Activated CD8-positive, alpha-beta memory T cell treated with anti-CD3 and anti-CD28 coated beads, Interleukin-2, amount 10 ng/mL, durations not matched to agents 7 days and 5 days (primary cell): ENCODE results near the gene RXRA. TPM values are rescaled to one million over a fixed set of nuclear protein-coding genes. Genes with fewer than 3 reads are reported as not detected.

Source experiments
- ATAC-seq: fragments of 150-1000 bp; cut with Tn5 transposase; one replicate; pipeline ENCODE4 v1.10.0; 2021; ENCODE audit warnings: moderate library complexity
- CTCF ChIA-PET: fragments of 350-600 bp; sonication (Branson Sonifier 250); formaldehyde crosslinking; loops from one replicate; lab custom pipeline; 2021; ENCODE audit warnings: antibody characterized with exemption; lab: Charles Lee
- DNase-seq: peaks from one replicate; pipeline ENCODE4 v3.0.0-alpha.2; 2020
- H3K27ac Mint-ChIP-seq: one replicate; pipeline ENCODE4 v1.8.0; 2021; ENCODE audit warnings: mild to moderate bottlenecking, mixed read lengths
- H3K27me3 Mint-ChIP-seq: one replicate; pipeline ENCODE4 v1.8.0; 2021; ENCODE audit warnings: mixed read lengths
- H3K36me3 Mint-ChIP-seq: one replicate; pipeline ENCODE4 v1.8.0; 2021; ENCODE audit warnings: mild to moderate bottlenecking, mixed read lengths
- H3K4me1 Mint-ChIP-seq: one replicate; pipeline ENCODE4 v1.8.0; 2021; ENCODE audit warnings: mixed read lengths
- H3K4me3 Mint-ChIP-seq: one replicate; pipeline ENCODE4 v1.8.0; 2021; ENCODE audit warnings: mild to moderate bottlenecking, moderate library complexity, mixed read lengths
- H3K9me3 Mint-ChIP-seq: one replicate; pipeline ENCODE4 v1.8.0; 2022; ENCODE audit warnings: low read depth, mixed read lengths
- total RNA-seq, 2 experiments: library from RNA; stranded (reverse); gene quantifications; one replicate each; pipeline ENCODE4 v1.2.3, GENCODE V29; 2021

Gene RXRA
- 1 to 10 TPM in 1 of 2 experiments, under 1 TPM in 1; 0.91 to 1.5 TPM for total RNA-seq

GRCh38 chr9:134325813-134326723 is at the start of gene RXRA:
Gene RXRA, plus strand, starts transcription at chr9:134326455. Its CDS starts 177 bp downstream, at chr9:134326632.
- peak; percentile 37 for ATAC-seq
- peaks cover 2% of the 10 kb centered on the region for H3K4me1 Mint-ChIP-seq
- no peaks in the 10 kb centered on the region for H3K9me3 Mint-ChIP-seq
- H3K27ac Mint-ChIP-seq = no peak within 1 kb of the TSS
- peaks cover 42% of the 10 kb centered on the region for H3K27me3 Mint-ChIP-seq
- DNase-seq = no peak
- peak within 1 kb of the TSS; percentile 26 for H3K4me3 Mint-ChIP-seq
- CTCF ChIA-PET = no interaction called here
- no peaks in the 10 kb centered on the region for H3K36me3 Mint-ChIP-seq

GRCh38 chr9:134278286-134278685 is 48.0 kb upstream of the RXRA start:
- no peak for DNase-seq
- Mint-ChIP-seq H3K36me3 (no peaks in the 10 kb centered on the region), H3K27me3 (peaks cover 5% of the 10 kb centered on the region), H3K4me1 (no peaks in the 10 kb centered on the region), H3K27ac (no peak overlapping the region), H3K9me3 (no peaks in the 10 kb centered on the region), H3K4me3 (no peak overlapping the region)
- no peak for ATAC-seq
- CTCF ChIA-PET = no interaction called here

- Mint-ChIP-seq H3K36me3 (no peaks in the 10 kb centered on the region), H3K27me3 (peaks cover 5% of the 10 kb centered on the region), H3K4me1 (no peaks in the 10 kb centered on the region), H3K4me3 (no peak overlapping the region), H3K9me3 (no peaks in the 10 kb centered on the region), H3K27ac (no peak overlapping the region)
- DNase-seq (no peak), ATAC-seq (no peak)
- CTCF ChIA-PET = no interaction called here
Measured at GRCh38 chr9:134278974-134279640, 47.1 kb upstream of the RXRA start.

GRCh38 chr9:134282138-134282650 is 44.1 kb upstream of the RXRA start:
- no peaks in the 10 kb centered on the region for H3K4me1 Mint-ChIP-seq
- DNase-seq = no peak
- no peak overlapping the region for H3K27ac Mint-ChIP-seq
- no peak for ATAC-seq
- no peaks in the 10 kb centered on the region for H3K36me3 Mint-ChIP-seq
- peaks cover 2% of the 10 kb centered on the region for H3K27me3 Mint-ChIP-seq
- CTCF ChIA-PET = interaction anchor here (0.6 kb wide), 1 partner anchor 13 kb away, joined by 3 read pairs; no protein-coding TSS in a partner anchor
- H3K9me3 Mint-ChIP-seq = no peaks in the 10 kb centered on the region
- no peak overlapping the region for H3K4me3 Mint-ChIP-seq

GRCh38 chr9:134283111-134283515 is 43.1 kb upstream of the RXRA start:
- no peak for DNase-seq
- H3K36me3 Mint-ChIP-seq = no peaks in the 10 kb centered on the region
- H3K4me1 Mint-ChIP-seq = no peaks in the 10 kb centered on the region
- CTCF ChIA-PET = no interaction called here
- no peak overlapping the region for H3K27ac Mint-ChIP-seq
- no peak for ATAC-seq
- no peak overlapping the region for H3K4me3 Mint-ChIP-seq
- H3K27me3 Mint-ChIP-seq = peaks cover 2% of the 10 kb centered on the region
- H3K9me3 Mint-ChIP-seq = no peaks in the 10 kb centered on the region

GRCh38 chr9:134283692-134284265 is 42.5 kb upstream of the RXRA start:
- H3K27me3 Mint-ChIP-seq = peaks cover 2% of the 10 kb centered on the region
- H3K4me1 Mint-ChIP-seq = no peaks in the 10 kb centered on the region
- no peak overlapping the region for H3K4me3 Mint-ChIP-seq
- no peak overlapping the region for H3K27ac Mint-ChIP-seq
- no peak for DNase-seq
- ATAC-seq = no peak
- no peaks in the 10 kb centered on the region for H3K36me3 Mint-ChIP-seq
- H3K9me3 Mint-ChIP-seq = no peaks in the 10 kb centered on the region
- CTCF ChIA-PET = no interaction called here

GRCh38 chr9:134284273-134284672 is 42.0 kb upstream of the RXRA start:
- H3K27ac Mint-ChIP-seq = no peak overlapping the region
- no peaks in the 10 kb centered on the region for H3K9me3 Mint-ChIP-seq
- CTCF ChIA-PET = no interaction called here
- H3K36me3 Mint-ChIP-seq = no peaks in the 10 kb centered on the region
- ATAC-seq (no peak), DNase-seq (no peak)
- peaks cover 2% of the 10 kb centered on the region for H3K27me3 Mint-ChIP-seq
- H3K4me1 Mint-ChIP-seq = no peaks in the 10 kb centered on the region
- no peak overlapping the region for H3K4me3 Mint-ChIP-seq

GRCh38 chr9:134284741-134285140 is 41.5 kb upstream of the RXRA start:
- Mint-ChIP-seq H3K4me3 (no peak overlapping the region), H3K36me3 (no peaks in the 10 kb centered on the region), H3K27me3 (peaks cover 2% of the 10 kb centered on the region), H3K4me1 (no peaks in the 10 kb centered on the region), H3K27ac (no peak overlapping the region), H3K9me3 (no peaks in the 10 kb centered on the region)
- DNase-seq (no peak), ATAC-seq (no peak)
- CTCF ChIA-PET = no interaction called here

GRCh38 chr9:134285215-134285845 is 40.9 kb upstream of the RXRA start:
- ATAC-seq (no peak), DNase-seq (no peak)
- no peaks in the 10 kb centered on the region for H3K4me1 Mint-ChIP-seq
- peaks cover 2% of the 10 kb centered on the region for H3K27me3 Mint-ChIP-seq
- no peaks in the 10 kb centered on the region for H3K9me3 Mint-ChIP-seq
- no peak overlapping the region for H3K4me3 Mint-ChIP-seq
- no peak overlapping the region for H3K27ac Mint-ChIP-seq
- CTCF ChIA-PET = no interaction called here
- H3K36me3 Mint-ChIP-seq = no peaks in the 10 kb centered on the region

- H3K9me3 Mint-ChIP-seq = no peaks in the 10 kb centered on the region
- no peak overlapping the region for H3K4me3 Mint-ChIP-seq
- peaks cover 2% of the 10 kb centered on the region for H3K27me3 Mint-ChIP-seq
- no peaks in the 10 kb centered on the region for H3K4me1 Mint-ChIP-seq
- no peaks in the 10 kb centered on the region for H3K36me3 Mint-ChIP-seq
- ATAC-seq = no peak
- H3K27ac Mint-ChIP-seq = no peak overlapping the region
- CTCF ChIA-PET = no interaction called here
- no peak for DNase-seq
Measured at GRCh38 chr9:134286471-134287245, 39.6 kb upstream of the RXRA start.

GRCh38 chr9:134287591-134288491 is 38.4 kb upstream of the RXRA start:
- no peaks in the 10 kb centered on the region for H3K4me1 Mint-ChIP-seq
- ATAC-seq = no peak
- no peak overlapping the region for H3K27ac Mint-ChIP-seq
- CTCF ChIA-PET = no interaction called here
- H3K4me3 Mint-ChIP-seq = no peak overlapping the region
- peaks cover 2% of the 10 kb centered on the region for H3K27me3 Mint-ChIP-seq
- H3K36me3 Mint-ChIP-seq = no peaks in the 10 kb centered on the region
- no peak for DNase-seq
- H3K9me3 Mint-ChIP-seq = no peaks in the 10 kb centered on the region

- no peak for ATAC-seq
- no peaks in the 10 kb centered on the region for H3K4me1 Mint-ChIP-seq
- H3K27me3 Mint-ChIP-seq = peaks cover 8% of the 10 kb centered on the region
- no peak overlapping the region for H3K27ac Mint-ChIP-seq
- no peak overlapping the region for H3K4me3 Mint-ChIP-seq
- CTCF ChIA-PET = no interaction called here
- H3K36me3 Mint-ChIP-seq = no peaks in the 10 kb centered on the region
- no peaks in the 10 kb centered on the region for H3K9me3 Mint-ChIP-seq
- no peak for DNase-seq
Measured at GRCh38 chr9:134288746-134289145, 37.5 kb upstream of the RXRA start.
